Testis (tissue), 3 donors: ENCODE results near the gene MLXIP. TPM values are rescaled to one million over a fixed set of nuclear protein-coding genes. Genes with fewer than 3 reads are reported as not detected.

ENCODE experiments used
- DNase-seq: peaks from one replicate; pipeline ENCODE4 v3.0.0-alpha.2; 2019
- H3K27ac ChIP-seq, 2 donors: fragments of 200-600 bp; sonication (generic); one replicate each; pipeline ENCODE4 v1.5.1; 2019
- H3K27me3 ChIP-seq: fragments of 200-600 bp; sonication (generic); one replicate; pipeline ENCODE4 v1.5.1; 2019
- H3K36me3 ChIP-seq: fragments of 200-600 bp; sonication (generic); one replicate; pipeline ENCODE4 v1.5.1; 2017; ENCODE audit warnings: low read depth; ENCODE audit errors: missing control alignments
- H3K4me1 ChIP-seq: fragments of 200-600 bp; sonication (generic); one replicate; pipeline ENCODE4 v1.5.1; 2019
- H3K4me3 ChIP-seq, 2 donors: fragments of 200-600 bp; sonication (generic); one replicate each; pipeline ENCODE4 v1.5.1; 2017 to 2019
- H3K9me3 ChIP-seq: fragments of 200-600 bp; sonication (generic); one replicate; pipeline ENCODE4 v1.5.1; 2017
- POLR2A ChIP-seq: fragments of 450-650 bp; IDR thresholded peaks from one replicate; pipeline ENCODE4 v1.6.1; 2017; ENCODE audit warnings: antibody characterized with exemption, mild to moderate bottlenecking, moderate library complexity
- WGBS, 2 donors: methylation state at CpG; one replicate each; pipeline ENCODE4 v1.1.5; 2018; 5-methylcytosine and 5-hydroxymethylcytosine counted together
- intact Hi-C: fragments of 100-400 bp; cut with DNase I; formaldehyde crosslinking; loops from one replicate; pipeline ENCODE4 v1.15.1; 2023; ENCODE audit warnings: low total_unique reads
- polyA plus RNA-seq: library from polyadenylated mRNA; stranded (reverse); fragments of 350-450 nt; fragmentation: Illumina TruSeq; extraction: RNeasy Lipid Tissue Mini Kit (QIAGEN cat#74804); gene quantifications from one replicate; pipeline ENCODE4 v1.2.3, GENCODE V29; 2014; ENCODE audit warnings: low read depth, low replicate concordance; ENCODE audit not compliant: insufficient read depth
- total RNA-seq, 2 donors: library from RNA; depleted of rRNA; stranded (reverse); fragments of >200 nt; gene quantifications; one replicate each; pipeline ENCODE4 v1.2.3, GENCODE V29; 2016
- TF ChIP-seq, protein P1 (sequence below), 3 experiments: fragments of 450-650 bp in 2 of 3; fragments of 200-600 bp in 1 of 3; sonication (generic) in 1 of 3; IDR thresholded peaks; one replicate each; pipeline ENCODE4 v1.5.1; 2016 to 2019; ENCODE audit warnings: antibody characterized with exemption in 3 of 3, mild to moderate bottlenecking in 2 of 3, moderate library complexity in 1 of 3

MLXIP gene
- total and polyA plus RNA-seq, 3 donors from 2014 or later, result 39.9 to 67.9 (median 61.2) TPM

DNA sequence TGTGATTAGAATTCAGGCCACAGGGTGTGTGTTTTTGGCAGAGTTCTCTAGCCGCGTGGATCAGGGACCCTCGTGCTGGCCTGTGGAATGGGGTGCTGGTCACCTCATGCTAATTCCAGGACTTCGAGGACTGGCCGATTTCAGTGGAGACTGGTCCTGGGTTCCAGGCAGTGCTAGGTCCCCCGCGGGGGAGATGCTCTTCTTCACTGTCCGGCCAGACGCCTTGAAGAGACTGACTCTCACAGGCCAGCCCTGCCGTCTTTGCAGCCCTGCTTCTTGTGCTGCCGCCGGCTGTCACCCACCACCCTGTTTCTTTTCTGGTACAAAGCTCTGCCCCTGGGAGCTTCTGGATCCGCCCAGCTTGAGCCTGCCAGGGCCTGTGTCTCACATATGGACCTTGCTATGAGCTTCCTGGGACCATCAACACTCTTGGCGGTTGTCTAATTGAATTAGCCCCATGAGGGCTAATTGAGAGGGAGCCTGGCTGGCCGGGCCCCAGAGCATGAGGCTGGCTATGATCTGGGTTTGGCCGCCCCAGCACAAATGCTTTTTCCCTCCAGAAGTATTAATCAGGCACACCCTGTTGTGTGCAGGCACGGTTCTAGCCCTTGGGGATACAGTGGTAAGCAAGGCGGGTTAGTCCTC is 8.2 kb downstream of the MLXIP start:
- WGBS, 2 donors, result 45 to 73% methylated on average over 13 to 18 of the region's 18 CpGs
- Histone ChIP-seq H3K36me3 (no peaks in the 10 kb centered on the region), H3K9me3 (no peaks in the 10 kb centered on the region), H3K27me3 (no peaks in the 10 kb centered on the region), H3K4me3 (no peak overlapping the region), H3K4me1 (peaks cover 54% of the 10 kb centered on the region), H3K27ac (peak overlapping the region in 1 of 2 donors; percentile 8)
- intact Hi-C loops, result no loop called here
- no peak for DNase-seq
- no peak for TF ChIP-seq POLR2A
- TF ChIP-seq, protein P1, sequence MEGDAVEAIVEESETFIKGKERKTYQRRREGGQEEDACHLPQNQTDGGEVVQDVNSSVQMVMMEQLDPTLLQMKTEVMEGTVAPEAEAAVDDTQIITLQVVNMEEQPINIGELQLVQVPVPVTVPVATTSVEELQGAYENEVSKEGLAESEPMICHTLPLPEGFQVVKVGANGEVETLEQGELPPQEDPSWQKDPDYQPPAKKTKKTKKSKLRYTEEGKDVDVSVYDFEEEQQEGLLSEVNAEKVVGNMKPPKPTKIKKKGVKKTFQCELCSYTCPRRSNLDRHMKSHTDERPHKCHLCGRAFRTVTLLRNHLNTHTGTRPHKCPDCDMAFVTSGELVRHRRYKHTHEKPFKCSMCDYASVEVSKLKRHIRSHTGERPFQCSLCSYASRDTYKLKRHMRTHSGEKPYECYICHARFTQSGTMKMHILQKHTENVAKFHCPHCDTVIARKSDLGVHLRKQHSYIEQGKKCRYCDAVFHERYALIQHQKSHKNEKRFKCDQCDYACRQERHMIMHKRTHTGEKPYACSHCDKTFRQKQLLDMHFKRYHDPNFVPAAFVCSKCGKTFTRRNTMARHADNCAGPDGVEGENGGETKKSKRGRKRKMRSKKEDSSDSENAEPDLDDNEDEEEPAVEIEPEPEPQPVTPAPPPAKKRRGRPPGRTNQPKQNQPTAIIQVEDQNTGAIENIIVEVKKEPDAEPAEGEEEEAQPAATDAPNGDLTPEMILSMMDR (IDR thresholded peaks at IDR 0.05), result no peak

DNA sequence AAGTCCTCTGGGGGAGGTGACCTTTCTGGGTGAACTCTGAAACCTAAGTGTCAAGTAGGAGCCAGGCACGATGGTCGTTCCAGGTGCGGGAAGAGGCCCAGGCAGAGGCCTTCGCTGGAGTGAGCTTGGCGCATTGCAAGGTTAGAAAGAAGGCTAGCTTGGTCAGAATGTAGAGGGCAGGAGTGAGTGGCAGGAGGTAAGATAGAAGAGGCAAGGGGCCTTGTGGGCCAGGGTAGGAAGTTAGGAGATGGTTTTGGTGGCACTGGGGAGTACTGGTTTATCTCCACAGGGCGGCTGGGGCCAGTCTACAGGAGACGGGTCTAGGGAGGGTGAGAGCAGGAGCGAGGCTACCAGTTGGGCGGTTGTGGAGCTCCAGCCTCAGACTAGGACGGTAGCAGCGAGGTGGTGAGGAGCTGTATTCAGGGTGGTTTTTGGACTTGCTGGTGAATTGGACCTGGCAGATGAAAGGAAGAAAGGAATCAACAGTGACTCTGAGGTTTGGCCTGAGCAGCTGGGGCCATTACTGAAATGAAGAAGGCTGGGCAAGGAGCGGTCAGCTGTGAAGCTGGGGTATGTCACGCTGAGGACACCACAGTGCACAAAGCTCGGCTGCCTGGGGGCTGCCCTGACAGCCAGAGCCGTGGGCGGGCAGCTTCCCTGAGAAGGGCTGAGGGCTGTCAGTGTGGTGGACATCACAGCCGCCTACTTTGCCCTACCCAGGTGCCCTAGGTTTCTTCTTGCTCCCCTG is 9.0 kb downstream of the MLXIP start:
- H3K4me1 ChIP-seq, result peaks cover 54% of the 10 kb centered on the region
- 73 to 75% methylated on average over 17 of the region's 17 CpGs for WGBS, 2 donors
- H3K27me3 ChIP-seq, result no peaks in the 10 kb centered on the region
- no peak for DNase-seq
- intact Hi-C loops, result no loop called here
- no peaks in the 10 kb centered on the region for H3K36me3 ChIP-seq
- H3K9me3 ChIP-seq, result no peaks in the 10 kb centered on the region
- TF ChIP-seq POLR2A, result no peak
- TF ChIP-seq, protein P1 (IDR thresholded peaks at IDR 0.05), result no peak
- H3K4me3 ChIP-seq, result no peak overlapping the region
- H3K27ac ChIP-seq, result no peak overlapping the region

DNA sequence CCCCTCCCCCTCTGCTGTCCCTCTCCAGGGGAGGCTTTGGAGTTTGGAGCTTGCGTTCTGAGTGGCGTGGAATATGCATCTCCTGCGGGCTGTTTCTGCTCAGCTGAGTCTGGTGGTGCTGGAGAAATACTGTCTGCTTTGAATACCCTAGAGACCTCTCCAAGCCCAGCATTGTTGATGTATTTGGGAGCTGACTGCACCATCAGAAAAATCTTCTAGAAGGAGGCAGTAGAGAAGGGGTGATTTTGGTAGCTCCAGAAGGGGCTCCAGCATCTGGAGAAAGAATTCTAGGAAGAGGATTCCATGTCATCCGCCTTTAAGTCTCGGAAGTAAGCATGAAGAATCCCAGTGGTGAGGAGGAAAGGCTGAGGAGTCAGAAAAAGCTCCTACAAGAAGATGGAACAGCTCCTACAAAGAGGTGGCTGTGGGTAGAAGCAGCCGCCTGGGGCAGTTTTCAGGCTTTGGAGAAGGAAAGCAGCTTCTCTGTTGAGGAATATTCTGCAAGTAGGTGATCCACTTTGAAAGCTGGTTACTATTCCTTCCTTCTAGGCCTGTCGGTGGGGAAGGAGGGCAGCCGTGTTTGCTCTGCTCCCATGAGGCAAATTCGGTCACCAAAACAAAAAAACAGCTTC is 9.7 kb downstream of the MLXIP start:
- intact Hi-C loops, result no loop called here

DNA sequence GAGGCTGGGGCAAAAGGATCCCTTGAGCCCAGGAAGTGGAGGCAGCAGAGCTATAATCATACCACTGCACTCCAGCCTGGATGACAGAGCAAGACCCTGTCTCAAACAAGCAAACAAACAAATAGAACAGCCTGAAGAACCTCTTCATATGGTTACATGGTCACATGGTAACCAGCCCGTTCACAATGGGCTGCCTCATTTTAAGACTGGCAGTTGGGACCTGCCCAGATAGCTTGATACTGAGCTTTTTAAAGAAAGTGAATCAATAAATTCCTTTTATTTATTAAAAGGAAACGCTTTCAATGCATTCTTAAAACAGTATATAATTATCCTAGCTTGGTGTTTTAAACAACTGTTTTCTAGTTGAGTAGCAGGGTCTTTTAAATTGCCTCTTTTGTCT is 10.5 kb downstream of the MLXIP start:
- Histone ChIP-seq H3K4me3 (no peak overlapping the region), H3K27me3 (no peaks in the 10 kb centered on the region), H3K27ac (no peak overlapping the region), H3K36me3 (no peaks in the 10 kb centered on the region), H3K9me3 (no peaks in the 10 kb centered on the region), H3K4me1 (peaks cover 44% of the 10 kb centered on the region)
- no peak for TF ChIP-seq POLR2A
- TF ChIP-seq, protein P1 (IDR thresholded peaks at IDR 0.05), result no peak
- DNase-seq, result no peak
- WGBS, 2 donors, result 72 to 86% methylated on average over 2 of the region's 2 CpGs
- intact Hi-C loops, result no loop called here

More for the DNA sequence above, 9.7 kb downstream of the MLXIP start:
- 72 to 78% methylated on average over 9 of the region's 9 CpGs for WGBS, 2 donors
- Histone ChIP-seq H3K4me3 (no peak overlapping the region), H3K9me3 (no peaks in the 10 kb centered on the region), H3K27me3 (no peaks in the 10 kb centered on the region), H3K4me1 (peaks cover 49% of the 10 kb centered on the region), H3K36me3 (no peaks in the 10 kb centered on the region), H3K27ac (no peak overlapping the region)
- no peak for TF ChIP-seq POLR2A
- TF ChIP-seq, protein P1 (IDR thresholded peaks at IDR 0.05), result no peak
- no peak for DNase-seq
